HepG2 (cell line): ENCODE results near the gene SAMD4A. TPM values are rescaled to one million over a fixed set of nuclear protein-coding genes. Genes with fewer than 3 reads are reported as not detected.
A peak's percentile ranks its signal among the peaks of the same experiment; 100 is the strongest.

Experiments
- CTCF ChIP-seq: sonication (generic); formaldehyde crosslinking; IDR thresholded peaks from 2 replicates; pipeline ENCODE4 v1.5.0; 2020; ENCODE audit warnings: mild to moderate bottlenecking, missing genetic modification reagents, moderate library complexity
- FOXP1 ChIP-seq, 2 experiments: fragments of 450-650 bp in 1 of 2; IDR thresholded peaks; 2 replicates each; pipeline ENCODE4 v1.6.1; 2017 to 2018; ENCODE audit warnings: antibody characterized with exemption in 1 of 2
- HINFP ChIP-seq: sonication (generic); formaldehyde crosslinking; IDR thresholded peaks from 2 replicates; pipeline ENCODE4 v1.4.0; 2020; ENCODE audit warnings: low read depth, mild to moderate bottlenecking, missing genetic modification reagents
- KLF12 ChIP-seq: sonication (generic); formaldehyde crosslinking; IDR thresholded peaks from 2 replicates; pipeline ENCODE4 v1.4.0; 2020; ENCODE audit warnings: missing genetic modification reagents, borderline replicate concordance
- MLX ChIP-seq: IDR thresholded peaks from 2 replicates; pipeline ENCODE4 v1.6.1; 2016
- NAIF1 ChIP-seq: sonication (generic); formaldehyde crosslinking; IDR thresholded peaks from 2 replicates; pipeline ENCODE4 v1.5.0; 2020; ENCODE audit warnings: mild to moderate bottlenecking, missing genetic modification reagents, borderline replicate concordance
- SALL1 ChIP-seq: sonication (generic); formaldehyde crosslinking; IDR thresholded peaks from 2 replicates; pipeline ENCODE4 v1.8.0; 2022; ENCODE audit warnings: mild to moderate bottlenecking, missing genetic modification reagents
- ZBTB2 ChIP-seq: sonication (generic); formaldehyde crosslinking; IDR thresholded peaks from 2 replicates; pipeline ENCODE4 v1.8.0; 2022; ENCODE audit warnings: low read depth, missing genetic modification reagents
- ZBTB38 ChIP-seq: sonication (generic); formaldehyde crosslinking; IDR thresholded peaks from 2 replicates; pipeline ENCODE4 v1.5.1; 2020; ENCODE audit warnings: mild to moderate bottlenecking, missing genetic modification reagents
- ZBTB40 ChIP-seq, 2 experiments: fragments of 450-650 bp in 1 of 2; sonication (generic) in 1 of 2; formaldehyde crosslinking in 1 of 2; IDR thresholded peaks; 2 replicates each; pipeline versions ENCODE4 v1.6.1 to v1.8.0; 2016 to 2022; ENCODE audit warnings: antibody characterized with exemption in 1 of 2, mild to moderate bottlenecking in 1 of 2, missing genetic modification reagents in 1 of 2
- ZIK1 ChIP-seq: sonication (generic); formaldehyde crosslinking; IDR thresholded peaks from 2 replicates; pipeline ENCODE4 v1.5.0; 2020; ENCODE audit warnings: mild to moderate bottlenecking, low read depth, missing genetic modification reagents, borderline replicate concordance
- ZNF101 ChIP-seq: sonication (generic); formaldehyde crosslinking; IDR thresholded peaks from 2 replicates; pipeline ENCODE4 v1.4.0; 2020; ENCODE audit warnings: mild to moderate bottlenecking, low read depth, missing genetic modification reagents, borderline replicate concordance
- ZNF546 ChIP-seq: sonication (generic); formaldehyde crosslinking; conservative IDR thresholded peaks from 2 replicates; pipeline ENCODE4 v1.8.1; 2023; ENCODE audit warnings: mild to moderate bottlenecking, missing genetic modification reagents
- polyA plus RNA-seq, 8 experiments: library from polyadenylated mRNA; depleted of rRNA in 3 of 8; stranded (reverse) in 7 of 8; unstranded in 1 of 8; fragments of >200 nt; fragmentation: Illumina TruSeq in 4 of 8; extraction: Trizol in 4 of 8; gene quantifications; 2 replicates each; pipeline versions ENCODE4 v1.2.1 to v1.2.3, GENCODE V29; 2011 to 2016; ENCODE audit warnings: low read depth in 4 of 8, missing spikeins in 1 of 8, mixed read lengths in 1 of 8; ENCODE audit not compliant: insufficient read depth in 1 of 8
- total RNA-seq, 5 experiments: library from RNA; depleted of rRNA; stranded (reverse); fragments of >200 nt; fragmentation: Illumina TruSeq; extraction: Trizol; gene quantifications; 2 replicates each; pipeline ENCODE4 v1.2.3, GENCODE V29; 2016; ENCODE audit warnings: low read depth in 1 of 5

The SAMD4A gene
- total and polyA plus RNA-seq, 2 of the 13 experiments (the other 11 are each of a cell fraction or from before 2014, with no cell fraction given): 11.8 to 13.0 TPM

- TF ChIP-seq ZBTB40 (IDR thresholded peaks at IDR 0.05): no peak
- TF ChIP-seq ZBTB40 (CRISPR knock-in tag; IDR thresholded peaks at IDR 0.05): peak; percentile 76; the same call in 1 of the 2 replicates
- no peak for TF ChIP-seq NAIF1
- no peak for TF ChIP-seq ZNF546 (CRISPR knock-in tag)
- TF ChIP-seq ZBTB38 (CRISPR knock-in tag): no peak
- no peak for TF ChIP-seq CTCF (CRISPR knock-in tag)
- TF ChIP-seq ZIK1: no peak
- no peak for TF ChIP-seq KLF12 (CRISPR knock-in tag)
- TF ChIP-seq ZBTB2 (CRISPR knock-in tag): no peak
- no peak for TF ChIP-seq HINFP (CRISPR knock-in tag)
- TF ChIP-seq MLX (CRISPR knock-in tag): peak; percentile 48; the same call in 1 of the 2 replicates
- TF ChIP-seq FOXP1 (IDR thresholded peaks at IDR 0.05): peak; percentile 51; the same call in 1 of the 2 replicates
- peak; percentile 89 for TF ChIP-seq FOXP1 (CRISPR knock-in tag; IDR thresholded peaks at IDR 0.05)
- TF ChIP-seq ZNF101 (CRISPR knock-in tag): no peak
- peak; percentile 97 for TF ChIP-seq SALL1 (CRISPR knock-in tag)
Measured at GRCh38 chr14:54837508-54838149, 270.7 kb downstream of the SAMD4A start (continued).
